SHP77 (cell line): Measurements from ENCODE around the gene XKR3.
"Not testable (repeated sequence)": the region's sequence is repeated elsewhere in the genome, so short reads cannot be mapped to it uniquely, and the experiment has no call there.

Experiments
- DNase-seq, 2 experiments: peaks; one replicate each; lab custom pipeline; 2025; lab: John Stamatoyannopoulos, UW

The XKR3 gene

GRCh38 chr22:16804882-16805281 is 20.3 kb downstream of the XKR3 start:
- DNase-seq = no peak

- DNase-seq = no peak
Measured at GRCh38 chr22:16803255-16803917, 21.8 kb downstream of the XKR3 start.

GRCh38 chr22:16801571-16801970 is 23.6 kb downstream of the XKR3 start:
- DNase-seq = no peak

- DNase-seq = no peak
Measured at GRCh38 chr22:16801088-16801487, 24.1 kb downstream of the XKR3 start.

GRCh38 chr22:16800358-16800757 is 24.9 kb downstream of the XKR3 start:
- DNase-seq = no peak

GRCh38 chr22:16795504-16795903 is 29.7 kb downstream of the XKR3 start:
- DNase-seq = not testable (repeated sequence)

GRCh38 chr22:16793831-16794230 is 31.4 kb downstream of the XKR3 start:
- DNase-seq = no peak

- DNase-seq = no peak
Measured at GRCh38 chr22:16789860-16790493, 35.2 kb downstream of the XKR3 start.

- DNase-seq = peak; percentile 10 to 24
Measured at GRCh38 chr22:16783930-16784354, 41.3 kb downstream of the XKR3 start.

- DNase-seq = no peak
Measured at GRCh38 chr22:16783453-16783852, 41.8 kb downstream of the XKR3 start.

GRCh38 chr22:16781764-16782329 is 43.4 kb downstream of the XKR3 start:
- DNase-seq = no peak

GRCh38 chr22:16781074-16781763 is 44.0 kb downstream of the XKR3 start:
- no peak for DNase-seq

GRCh38 chr22:16777284-16777924 is 47.8 kb downstream of the XKR3 start:
- no peak for DNase-seq

GRCh38 chr22:16776080-16776479 is 49.1 kb downstream of the XKR3 start:
- DNase-seq = no peak

- DNase-seq = no peak
Measured at GRCh38 chr22:16774911-16775500, 50.2 kb downstream of the XKR3 start.

- not testable (repeated sequence) for DNase-seq
Measured at GRCh38 chr22:16771569-16771968, 53.6 kb downstream of the XKR3 start.

GRCh38 chr22:16767927-16768326 is 57.3 kb downstream of the XKR3 start:
- DNase-seq = not testable (repeated sequence)

- not testable (repeated sequence) for DNase-seq
Measured at GRCh38 chr22:16762224-16762623, 63.0 kb downstream of the XKR3 start.

GRCh38 chr22:16760416-16760815 is 64.8 kb downstream of the XKR3 start:
- not testable (repeated sequence) for DNase-seq

GRCh38 chr22:16749282-16749681 is 75.9 kb downstream of the XKR3 start:
- DNase-seq = not testable (repeated sequence)

GRCh38 chr22:16748160-16748929 is 76.9 kb downstream of the XKR3 start:
- not testable (repeated sequence) for DNase-seq
